Kidney epithelial cell (primary cell): ENCODE results near the gene CDC25A. TPM values are rescaled to one million over a fixed set of nuclear protein-coding genes. Genes with fewer than 3 reads are reported as not detected.

ENCODE experiments used
- DNase-seq: peaks from one replicate; pipeline ENCODE4 v3.0.0-alpha.2; 2010; ENCODE audit warnings: low read depth
- H3K27me3 ChIP-seq: 2 replicates; pipeline ENCODE4 v1.6.0; 2011; ENCODE audit warnings: low read length; ENCODE audit not compliant: control insufficient read depth, insufficient read depth
- H3K36me3 ChIP-seq: 2 replicates; pipeline ENCODE4 v1.5.1; 2011; ENCODE audit warnings: low read length; ENCODE audit not compliant: control insufficient read depth, insufficient read depth
- H3K4me3 ChIP-seq: 2 replicates; pipeline ENCODE4 v1.5.1; 2011; ENCODE audit warnings: low read depth, mild to moderate bottlenecking, control low read depth, low read length
- total RNA-seq: library from RNA; depleted of rRNA; stranded (reverse); fragments of >200 nt; gene quantifications from 2 replicates; pipeline ENCODE4 v1.2.3, GENCODE V29; 2015
- TF ChIP-seq, protein P1 (sequence below): IDR thresholded peaks from 2 replicates; pipeline ENCODE4 v1.5.1; 2011; ENCODE audit warnings: mild to moderate bottlenecking, moderate library complexity, low read length, control low read depth, inconsistent platforms; ENCODE audit not compliant: insufficient read depth, poor library complexity, severe bottlenecking

The CDC25A gene
- total RNA-seq, 1 donor from 2014 or later: 5.3 TPM

DNA sequence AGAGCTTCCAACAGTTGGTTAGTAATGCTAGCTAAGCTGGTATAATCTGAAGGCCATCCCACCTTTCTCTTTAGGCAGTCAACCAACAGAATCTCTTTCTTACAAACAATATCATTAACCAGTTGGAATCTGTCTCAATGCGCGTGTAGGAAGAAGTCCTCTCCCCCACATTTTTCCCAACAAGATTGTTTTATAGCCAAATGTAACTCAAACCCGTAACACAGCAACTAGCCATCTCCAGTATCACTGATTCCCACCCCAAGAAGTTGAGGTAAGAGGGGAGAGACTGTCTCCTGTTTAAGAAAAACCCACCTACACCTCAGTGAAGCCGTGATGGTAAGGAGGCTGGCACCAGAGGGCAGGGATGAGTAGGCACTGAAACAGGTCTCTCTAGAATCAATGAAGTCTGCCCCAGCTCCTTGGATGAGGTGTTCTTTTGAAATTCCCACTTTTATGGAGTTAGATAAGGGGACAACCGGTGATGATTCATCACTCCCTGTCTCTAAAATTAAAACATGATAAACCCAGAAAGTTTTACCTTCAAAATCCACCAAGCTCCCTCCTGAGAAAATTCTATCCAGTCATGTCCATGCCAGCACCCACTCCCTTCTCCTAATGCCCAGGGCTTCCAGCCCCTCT, 30.9 kb downstream of the CDC25A start:
- no peak for DNase-seq
- TF ChIP-seq, protein P1, sequence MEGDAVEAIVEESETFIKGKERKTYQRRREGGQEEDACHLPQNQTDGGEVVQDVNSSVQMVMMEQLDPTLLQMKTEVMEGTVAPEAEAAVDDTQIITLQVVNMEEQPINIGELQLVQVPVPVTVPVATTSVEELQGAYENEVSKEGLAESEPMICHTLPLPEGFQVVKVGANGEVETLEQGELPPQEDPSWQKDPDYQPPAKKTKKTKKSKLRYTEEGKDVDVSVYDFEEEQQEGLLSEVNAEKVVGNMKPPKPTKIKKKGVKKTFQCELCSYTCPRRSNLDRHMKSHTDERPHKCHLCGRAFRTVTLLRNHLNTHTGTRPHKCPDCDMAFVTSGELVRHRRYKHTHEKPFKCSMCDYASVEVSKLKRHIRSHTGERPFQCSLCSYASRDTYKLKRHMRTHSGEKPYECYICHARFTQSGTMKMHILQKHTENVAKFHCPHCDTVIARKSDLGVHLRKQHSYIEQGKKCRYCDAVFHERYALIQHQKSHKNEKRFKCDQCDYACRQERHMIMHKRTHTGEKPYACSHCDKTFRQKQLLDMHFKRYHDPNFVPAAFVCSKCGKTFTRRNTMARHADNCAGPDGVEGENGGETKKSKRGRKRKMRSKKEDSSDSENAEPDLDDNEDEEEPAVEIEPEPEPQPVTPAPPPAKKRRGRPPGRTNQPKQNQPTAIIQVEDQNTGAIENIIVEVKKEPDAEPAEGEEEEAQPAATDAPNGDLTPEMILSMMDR: no peak
- Histone ChIP-seq H3K27me3 (no peaks in the 10 kb centered on the region), H3K4me3 (no peak overlapping the region), H3K36me3 (no peaks in the 10 kb centered on the region)

GRCh38 chr3:48156163-48156562, 32.1 kb downstream of the CDC25A start:
- Histone ChIP-seq H3K36me3 (no peaks in the 10 kb centered on the region), H3K4me3 (no peak overlapping the region), H3K27me3 (no peaks in the 10 kb centered on the region)
- TF ChIP-seq, protein P1: no peak
- DNase-seq: no peak

GRCh38 chr3:48155122-48155521, 33.1 kb downstream of the CDC25A start:
- H3K27me3 ChIP-seq: no peaks in the 10 kb centered on the region
- peak; percentile 34 for DNase-seq
- H3K36me3 ChIP-seq: no peaks in the 10 kb centered on the region
- TF ChIP-seq, protein P1: no peak
- no peak overlapping the region for H3K4me3 ChIP-seq

- TF ChIP-seq, protein P1: no peak
- Histone ChIP-seq H3K27me3 (no peaks in the 10 kb centered on the region), H3K36me3 (no peaks in the 10 kb centered on the region), H3K4me3 (no peak overlapping the region)
- no peak for DNase-seq
Observed at GRCh38 chr3:48151807-48152427, 36.3 kb downstream of the CDC25A start.

- TF ChIP-seq, protein P1: peak; percentile 83
- Histone ChIP-seq H3K36me3 (no peaks in the 10 kb centered on the region), H3K4me3 (no peak overlapping the region), H3K27me3 (no peaks in the 10 kb centered on the region)
- no peak for DNase-seq
Observed at GRCh38 chr3:48151058-48151806, 37.0 kb downstream of the CDC25A start.
